GM21737 (cell line): Measurements from ENCODE around the gene NFATC1.
"Not testable (repeated sequence)": the region's sequence is repeated elsewhere in the genome, so short reads cannot be mapped to it uniquely, and the experiment has no call there.

Experiments
- ATAC-seq: cut with Tn5 transposase; IDR thresholded peaks from one replicate; pipeline ENCODE4 v1.9.1; 2021; ENCODE audit warnings: mild to moderate bottlenecking, moderate library complexity; ENCODE audit not compliant: unreplicated experiment

The NFATC1 gene

GRCh38 chr18:79469309-79469708 is 73.6 kb downstream of the NFATC1 start:
- no peak for ATAC-seq

GRCh38 chr18:79469751-79470505 is 74.2 kb downstream of the NFATC1 start:
- ATAC-seq = no peak

DNA sequence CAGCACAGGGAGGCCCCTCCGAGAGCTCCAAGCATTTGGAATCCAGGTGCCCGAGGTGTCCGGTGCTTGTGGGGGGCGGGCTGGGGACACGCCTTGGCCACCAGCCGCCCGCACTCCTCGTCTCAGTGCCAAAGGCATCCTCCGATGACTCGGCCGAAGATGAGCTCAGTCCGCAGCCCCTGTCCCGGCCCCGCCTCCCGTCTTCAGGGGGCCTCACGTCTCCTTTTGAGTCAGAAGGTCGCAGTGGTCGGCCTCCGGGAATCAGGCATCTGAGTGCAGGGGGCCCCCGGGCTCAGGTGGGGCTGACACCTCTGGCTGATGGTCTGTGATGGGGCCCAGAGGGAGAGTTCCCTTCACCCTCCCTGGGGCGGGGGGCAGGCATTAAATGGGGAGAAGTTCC is 74.8 kb downstream of the NFATC1 start:
- ATAC-seq = no peak

- ATAC-seq = no peak
These were observed 75.3 kb downstream of the NFATC1 start for GRCh38 chr18:79471046-79471445.

DNA sequence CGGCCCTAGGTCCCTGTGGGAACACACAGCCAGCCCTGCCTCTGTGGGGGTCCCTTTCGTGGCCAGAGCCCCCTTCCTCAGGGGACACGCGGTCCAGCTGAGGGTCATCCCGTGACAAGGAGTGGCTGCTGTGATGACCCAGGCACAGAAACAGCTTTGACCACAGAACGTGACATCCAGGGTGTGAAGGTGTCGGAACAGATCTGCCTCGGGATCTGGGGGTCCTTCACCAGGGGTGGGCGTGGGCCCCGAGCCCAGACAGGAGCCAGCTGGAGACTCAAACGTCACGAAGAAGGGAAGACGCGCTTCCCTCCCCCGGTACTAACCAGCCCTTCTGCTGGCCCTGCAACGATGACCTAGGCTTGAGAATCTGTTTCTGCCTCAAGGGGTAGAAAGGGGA is 75.9 kb downstream of the NFATC1 start:
- ATAC-seq = no peak

GRCh38 chr18:79472176-79472575 is 76.4 kb downstream of the NFATC1 start:
- ATAC-seq = no peak

- ATAC-seq = no peak
These were observed 77.2 kb downstream of the NFATC1 start for GRCh38 chr18:79472946-79473345.

GRCh38 chr18:79476031-79476917 is 80.5 kb downstream of the NFATC1 start:
- no peak for ATAC-seq

DNA sequence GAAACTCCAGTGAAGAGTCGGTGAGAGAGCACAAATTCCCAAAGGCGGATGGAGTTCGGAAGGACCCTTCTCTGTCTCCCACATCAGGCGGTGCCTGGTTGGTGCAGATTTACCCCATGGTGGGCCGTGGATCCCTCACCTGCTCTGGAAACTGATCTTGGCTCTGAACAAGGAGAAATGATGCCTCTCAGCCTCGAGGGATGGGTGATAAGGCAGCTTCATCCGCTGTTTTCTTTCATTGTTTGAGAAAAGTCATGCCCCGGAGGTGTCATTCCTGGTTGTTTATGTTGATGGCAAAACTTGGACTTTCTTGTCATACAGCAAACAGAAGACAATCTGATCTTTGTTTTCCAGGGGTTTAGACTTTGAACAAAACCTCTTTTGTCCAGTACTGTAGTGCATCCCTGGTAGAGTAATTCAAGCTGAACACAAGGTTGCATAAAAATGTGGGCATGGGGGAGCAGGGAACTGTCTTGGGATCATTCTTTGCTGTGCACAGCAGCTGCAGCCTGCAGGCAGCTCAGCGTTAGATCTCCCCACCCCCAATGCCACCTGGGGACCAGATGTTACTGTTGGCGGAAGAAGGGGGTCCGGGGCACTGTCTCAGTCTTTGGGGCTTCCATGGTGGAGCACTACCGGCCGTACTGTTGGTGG is 81.3 kb downstream of the NFATC1 start:
- ATAC-seq = no peak

GRCh38 chr18:79477711-79478483 is 82.2 kb downstream of the NFATC1 start:
- no peak for ATAC-seq

- no peak for ATAC-seq
These were observed 82.9 kb downstream of the NFATC1 start for GRCh38 chr18:79478484-79479115.

DNA sequence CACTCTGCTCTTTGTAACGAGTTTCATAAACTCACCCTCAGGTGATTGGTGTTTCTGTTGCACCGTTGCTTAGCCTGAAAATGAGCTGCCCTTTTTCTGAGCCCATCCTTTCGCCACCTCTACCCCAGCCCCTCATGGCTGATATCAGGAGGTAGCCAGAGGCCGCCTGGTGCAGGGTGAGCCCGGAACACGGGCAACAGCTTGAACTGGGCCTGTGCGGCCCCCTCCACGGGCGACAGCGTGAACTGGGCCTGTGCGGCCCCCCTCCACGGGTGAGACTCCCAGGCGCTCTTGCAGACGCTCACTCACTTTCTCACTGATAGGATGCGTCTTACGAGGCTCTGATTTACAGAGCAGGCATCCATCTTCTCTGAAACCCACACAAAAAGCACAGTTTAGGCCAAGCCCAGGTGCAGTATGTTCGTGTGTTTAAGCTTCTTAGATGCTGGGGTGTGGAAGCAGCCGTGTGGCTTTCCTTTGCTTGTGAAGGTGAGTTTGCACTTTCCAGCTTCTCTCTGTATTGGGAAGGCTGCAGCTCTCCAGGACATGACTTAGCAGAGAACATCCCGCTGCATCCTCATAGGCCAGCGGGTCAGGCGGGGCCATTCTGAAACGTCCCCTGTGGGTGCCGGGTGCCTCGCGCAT is 83.5 kb downstream of the NFATC1 start:
- no peak for ATAC-seq

DNA sequence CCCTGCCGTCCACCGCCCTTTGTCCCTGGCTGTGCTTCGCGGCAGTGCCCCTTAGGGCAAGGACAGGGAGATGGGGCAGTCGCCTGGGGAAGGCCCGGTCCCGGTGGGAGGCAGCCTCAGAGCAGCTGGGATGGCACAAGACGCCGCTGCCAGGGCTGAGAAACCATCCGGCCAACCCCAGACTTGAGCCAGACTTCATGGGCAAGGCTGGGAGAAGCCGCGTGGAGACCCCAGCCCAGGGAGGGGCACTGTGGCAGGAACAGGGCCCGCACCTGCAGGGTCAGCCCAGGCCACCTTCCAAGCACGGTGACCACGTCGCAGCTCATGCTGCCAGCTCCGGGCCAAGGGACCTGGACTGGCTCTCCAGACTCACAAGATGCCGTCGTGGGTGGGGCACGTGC is 84.0 kb downstream of the NFATC1 start:
- no peak for ATAC-seq

DNA sequence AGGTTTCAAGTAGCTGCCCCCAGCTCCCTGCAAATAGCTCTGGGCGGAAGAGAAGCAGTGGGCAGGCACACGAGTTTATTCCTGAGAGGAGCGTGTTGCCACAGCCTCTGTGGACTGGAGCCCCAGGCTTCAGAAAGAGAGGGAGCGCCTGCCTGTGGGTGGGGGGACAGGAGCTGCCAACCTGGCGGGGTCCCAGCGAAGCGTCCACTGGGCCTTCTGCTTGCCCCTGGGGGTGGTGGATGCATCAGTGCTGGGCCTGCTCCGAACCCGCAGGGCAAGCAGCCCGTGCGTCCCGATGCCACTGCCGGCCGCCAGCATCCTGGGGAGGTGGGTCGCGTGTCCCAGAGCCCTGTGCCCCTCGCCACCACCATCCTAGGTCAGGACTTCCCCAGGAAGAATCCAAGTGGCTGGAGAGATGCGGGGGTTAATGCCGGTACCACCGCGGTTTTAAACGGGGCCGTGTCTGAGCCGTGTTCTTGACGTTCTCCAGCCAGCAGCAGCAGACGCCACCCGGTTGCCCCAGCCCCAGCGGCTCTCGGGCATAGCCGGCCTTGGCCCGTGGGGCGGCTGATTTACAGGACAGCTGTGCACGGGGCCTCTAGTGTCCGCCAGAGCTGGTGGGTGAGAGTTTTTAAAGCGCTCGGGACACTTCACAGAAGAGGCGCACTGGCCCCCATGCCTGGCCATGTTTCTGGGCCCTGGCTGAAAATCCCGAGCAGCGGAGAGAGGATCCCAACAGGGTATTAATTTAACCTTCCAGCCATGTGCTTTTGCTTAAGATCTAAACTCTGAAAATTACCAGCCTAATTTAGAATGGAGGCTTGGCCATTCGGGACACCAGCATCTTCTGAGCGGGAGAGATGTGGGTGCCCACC is 84.7 kb downstream of the NFATC1 start:
- ATAC-seq = no peak

DNA sequence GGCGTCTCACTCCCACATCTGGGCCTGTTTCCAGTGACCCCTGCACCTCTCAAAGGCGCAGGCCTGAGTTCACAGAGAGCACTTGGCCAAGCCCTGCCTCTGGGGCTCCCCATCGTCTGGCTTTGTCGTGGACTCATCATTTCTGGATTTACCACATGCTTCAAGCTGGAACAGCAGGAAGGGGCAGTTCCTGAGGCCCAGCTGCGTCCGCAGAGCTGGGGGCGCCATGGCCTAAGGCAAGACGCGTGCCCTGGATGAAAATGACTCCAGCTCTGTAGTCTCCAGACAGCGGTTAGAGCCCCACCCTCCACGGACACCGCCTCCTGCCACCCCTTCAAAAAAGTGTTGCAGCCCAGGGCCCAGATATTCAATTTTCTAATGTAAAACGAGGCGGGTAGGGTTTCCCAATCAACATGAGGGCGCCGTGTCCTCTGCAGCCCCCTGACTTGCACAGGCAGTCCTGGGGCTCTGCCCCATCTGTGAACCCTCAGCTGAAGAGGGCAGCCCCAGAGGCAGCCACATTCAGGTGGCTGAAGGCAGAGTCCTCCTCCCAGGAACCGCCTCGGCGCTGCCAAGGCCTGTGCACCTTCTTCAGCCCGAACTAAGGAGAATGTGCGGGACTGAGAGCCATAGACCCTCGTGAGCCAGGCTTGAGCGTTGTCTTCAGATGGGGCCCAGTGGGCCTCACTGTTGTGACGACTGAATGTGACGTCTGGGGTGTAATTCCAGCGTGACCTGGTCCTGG is 85.5 kb downstream of the NFATC1 start:
- ATAC-seq = no peak

DNA sequence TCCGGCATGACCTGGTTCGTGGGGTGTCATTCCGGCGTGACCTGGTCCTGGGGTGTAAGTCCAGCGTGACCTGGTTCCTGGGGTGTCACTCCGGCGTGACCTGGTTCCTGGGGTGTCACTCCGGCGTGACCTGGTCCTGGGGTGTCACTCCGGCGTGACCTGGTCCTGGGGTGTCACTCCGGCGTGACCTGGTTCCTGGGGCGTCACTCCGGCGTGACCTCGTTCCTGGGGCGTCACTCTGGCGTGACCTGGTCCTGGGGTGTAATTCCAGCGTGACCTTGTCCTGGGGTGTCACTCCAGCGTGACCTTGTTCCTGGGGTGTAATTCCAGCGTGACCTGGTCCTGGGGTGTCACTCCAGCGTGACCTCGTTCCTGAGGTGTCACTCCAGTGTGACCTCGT is 87.7 kb downstream of the NFATC1 start:
- ATAC-seq = not testable (repeated sequence)

DNA sequence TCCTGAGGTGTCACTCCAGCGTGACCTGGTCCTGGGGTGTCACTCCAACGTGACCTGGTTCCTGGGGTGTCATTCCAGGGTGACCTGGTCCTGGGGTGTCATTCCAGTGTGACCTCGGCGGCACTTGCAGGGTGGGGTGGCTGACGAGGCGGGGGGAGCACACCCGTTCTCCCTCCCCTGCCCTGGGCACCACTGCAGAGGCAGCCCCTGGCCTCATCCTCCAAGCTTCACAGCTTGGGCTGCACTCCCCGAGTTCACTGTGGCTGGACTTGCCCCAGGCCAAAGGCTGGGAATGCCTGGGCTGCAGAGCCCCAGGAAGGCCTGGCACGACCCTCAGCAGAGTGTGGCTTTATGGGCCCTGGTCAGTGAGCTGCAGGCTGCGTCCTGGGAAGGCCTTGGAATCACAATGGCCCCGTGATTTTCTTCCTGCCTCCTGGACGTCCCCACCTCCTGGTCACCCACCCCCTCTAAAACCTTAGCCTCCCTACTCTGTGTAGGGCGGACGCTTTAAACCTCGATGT is 88.3 kb downstream of the NFATC1 start:
- ATAC-seq = no peak
